GM21360 (cell line): ENCODE measurements around the gene SURF4.

Experiments used
- ATAC-seq: cut with Tn5 transposase; IDR thresholded peaks from one replicate; pipeline ENCODE4 v1.9.1; 2021; ENCODE audit warnings: mild to moderate bottlenecking, moderate library complexity; ENCODE audit not compliant: unreplicated experiment

SURF4 gene

DNA sequence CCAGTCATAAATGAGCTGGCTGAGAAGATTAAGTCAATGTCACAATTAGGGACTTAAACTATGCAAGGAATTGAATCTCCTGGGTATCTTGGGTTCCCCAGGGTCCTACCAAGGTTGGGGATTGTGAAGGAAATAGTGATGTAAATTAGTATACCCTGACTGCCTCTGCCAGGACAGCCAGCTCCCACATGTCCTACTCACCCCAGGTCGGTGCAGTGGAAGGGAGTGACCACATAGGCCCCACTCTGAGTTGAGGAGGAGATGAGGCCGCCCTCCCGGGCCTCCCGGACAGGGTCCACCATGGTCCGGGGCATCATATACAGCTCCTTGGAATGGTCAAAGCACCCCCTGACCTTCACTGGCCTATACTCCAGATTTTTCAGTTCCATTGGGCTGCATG lies 22.3 kb downstream of the SURF4 start:
- ATAC-seq: no peak

DNA sequence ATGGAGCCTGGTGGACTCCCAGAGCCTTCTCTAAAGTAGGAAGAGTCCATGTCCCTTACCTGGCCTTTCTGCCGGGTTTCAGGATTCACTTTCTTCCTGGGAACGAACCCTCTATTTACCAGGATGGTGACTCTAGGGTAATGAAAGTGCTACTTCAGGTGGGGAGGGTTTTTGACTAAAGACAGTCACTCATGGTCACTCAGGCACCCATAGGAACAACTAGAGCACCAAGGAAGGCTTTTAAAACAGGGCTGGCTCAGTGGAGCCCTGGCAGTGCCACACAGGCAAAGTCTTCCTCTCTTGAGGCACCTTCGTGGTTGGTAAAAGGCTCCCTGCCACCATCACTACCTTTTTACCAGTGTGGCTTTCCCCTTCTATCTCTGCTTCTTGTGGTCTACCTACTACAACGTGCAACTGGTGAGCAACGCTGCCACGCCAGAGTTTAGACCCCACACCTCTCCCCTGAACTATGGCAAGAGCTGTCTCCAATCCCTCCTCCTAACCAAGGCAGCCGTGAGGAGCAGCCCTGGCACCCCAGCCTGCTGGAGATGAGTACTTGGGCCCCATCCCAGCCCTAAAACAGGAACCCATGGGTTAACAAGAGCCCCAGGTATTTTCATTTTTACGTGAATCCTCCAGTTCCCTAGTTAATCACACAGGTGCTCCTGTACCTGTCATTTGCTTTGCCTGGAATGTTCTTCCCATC lies 23.1 kb downstream of the SURF4 start:
- ATAC-seq: no peak

DNA sequence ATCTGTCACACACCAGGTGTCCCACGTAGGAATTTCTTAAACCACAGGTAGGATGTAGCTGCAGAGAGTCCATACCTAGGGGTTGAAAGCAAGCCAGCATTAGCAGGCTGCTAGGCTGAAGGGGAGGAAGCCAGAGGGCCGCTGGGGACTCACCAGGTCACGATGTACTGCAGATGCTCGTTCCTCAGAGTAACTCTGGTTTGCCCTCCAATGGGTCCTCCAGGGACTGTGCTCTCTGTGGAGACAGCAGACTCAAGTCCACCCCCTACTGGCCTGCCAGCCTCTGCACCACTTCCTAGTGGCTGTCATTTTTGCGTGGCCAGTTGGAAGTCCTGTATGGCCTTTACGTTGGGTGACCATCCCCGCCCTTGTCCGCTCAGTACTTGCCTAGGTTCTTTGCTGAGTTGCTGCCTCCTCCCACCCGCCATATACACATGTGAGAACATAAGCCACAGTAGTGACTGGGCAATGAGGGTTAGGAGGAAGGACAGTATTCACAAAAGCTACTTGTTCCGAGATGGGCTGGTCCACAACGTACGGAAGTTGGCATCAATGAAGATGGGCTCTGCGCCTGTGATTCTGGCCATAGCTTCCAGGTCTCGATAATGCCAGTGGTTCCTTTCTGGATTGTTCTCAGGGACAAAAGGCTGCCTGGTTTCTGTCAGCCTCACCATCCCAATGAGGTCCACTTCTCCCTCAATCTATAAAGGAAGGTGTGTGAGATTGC lies 23.8 kb downstream of the SURF4 start:
- ATAC-seq: no peak

- ATAC-seq: no peak
Measured at GRCh38 chr9:133351526-133351907, 24.3 kb downstream of the SURF4 start.

DNA sequence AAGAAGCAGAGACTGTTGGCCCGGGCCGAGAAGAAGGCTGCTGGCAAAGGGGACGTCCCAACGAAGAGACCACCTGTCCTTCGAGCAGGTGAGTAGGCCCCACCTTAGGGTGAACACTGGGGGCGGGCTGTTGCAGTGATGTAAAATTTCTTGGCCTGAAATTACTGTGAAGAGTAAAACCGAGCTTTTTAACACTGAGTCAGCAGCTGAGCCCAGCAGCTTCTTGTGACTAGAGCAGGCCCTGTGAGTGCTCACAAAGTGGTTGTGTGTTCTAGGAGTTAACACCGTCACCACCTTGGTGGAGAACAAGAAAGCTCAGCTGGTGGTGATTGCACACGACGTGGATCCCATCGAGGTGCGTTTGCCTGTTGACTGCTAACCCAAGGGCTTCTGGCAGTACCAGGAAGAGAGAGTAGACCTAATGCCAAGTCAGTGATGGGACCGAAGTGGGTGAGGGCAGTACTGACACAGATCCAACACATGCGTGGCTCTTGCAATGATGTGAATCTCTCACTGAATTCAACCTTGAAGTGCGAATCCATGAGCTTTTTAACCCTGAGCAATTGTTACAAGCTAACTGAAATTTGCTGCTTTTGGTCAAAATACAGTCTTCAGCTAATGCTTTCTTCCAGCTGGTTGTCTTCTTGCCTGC lies 25.8 kb downstream of the SURF4 start:
- no peak for ATAC-seq

DNA sequence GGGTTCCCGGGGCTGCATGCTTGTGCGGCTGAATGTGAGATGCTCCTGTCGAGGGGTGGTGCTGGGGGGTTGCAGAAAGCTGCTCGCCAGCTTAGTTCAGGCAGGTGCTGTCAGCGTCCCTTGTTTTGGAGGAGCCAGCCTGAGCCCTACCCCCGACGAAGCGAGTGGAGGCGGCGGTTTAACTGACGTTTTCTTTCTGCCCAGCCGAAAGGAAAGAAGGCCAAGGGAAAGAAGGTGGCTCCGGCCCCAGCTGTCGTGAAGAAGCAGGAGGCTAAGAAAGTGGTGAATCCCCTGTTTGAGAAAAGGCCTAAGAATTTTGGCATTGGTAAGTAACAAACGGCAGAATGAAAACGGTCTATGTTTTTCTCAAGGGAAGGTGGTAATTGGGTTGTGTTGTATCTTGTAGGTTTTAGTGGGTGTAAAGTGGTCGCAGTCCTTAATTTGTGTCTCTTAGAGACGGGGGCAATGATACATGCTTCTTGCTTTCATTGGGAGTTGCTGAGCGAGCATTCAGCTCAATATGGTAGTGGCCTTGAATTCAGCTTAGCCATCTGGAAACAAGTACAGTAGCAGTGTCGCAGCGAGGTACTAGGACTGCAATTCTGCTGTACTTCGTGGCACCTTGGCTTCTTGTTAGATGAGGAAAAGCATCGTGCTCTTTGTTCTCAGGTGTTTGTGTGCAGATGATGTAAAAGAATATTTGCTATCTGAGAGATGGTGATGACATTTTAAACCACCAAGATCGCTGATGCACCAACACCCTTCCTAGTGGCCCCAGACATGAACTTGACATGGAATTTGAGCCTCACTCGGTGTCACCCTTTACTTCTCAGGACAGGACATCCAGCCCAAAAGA lies 26.9 kb downstream of the SURF4 start:
- no peak for ATAC-seq

GRCh38 chr9:133347985-133348717 lies 27.7 kb downstream of the SURF4 start, which contains the start of the genes MED22 and RPL7A:
Gene MED22, minus strand, starts transcription at chr9:133348131. Its CDS starts 1,469 bp downstream, at chr9:133346662.
Gene RPL7A, plus strand, starts transcription at chr9:133348218. Its CDS starts 26 bp downstream, at chr9:133348244.
- peak; percentile 64 for ATAC-seq

- ATAC-seq: peak; percentile 21
Measured at GRCh38 chr9:133347515-133347984, 28.3 kb downstream of the SURF4 start.

- ATAC-seq: no peak
Measured at GRCh38 chr9:133346021-133346785, 29.7 kb downstream of the SURF4 start.

GRCh38 chr9:133345596-133345995 lies 30.3 kb downstream of the SURF4 start:
- no peak for ATAC-seq

- ATAC-seq: no peak
Measured at GRCh38 chr9:133344979-133345378, 30.9 kb downstream of the SURF4 start.

DNA sequence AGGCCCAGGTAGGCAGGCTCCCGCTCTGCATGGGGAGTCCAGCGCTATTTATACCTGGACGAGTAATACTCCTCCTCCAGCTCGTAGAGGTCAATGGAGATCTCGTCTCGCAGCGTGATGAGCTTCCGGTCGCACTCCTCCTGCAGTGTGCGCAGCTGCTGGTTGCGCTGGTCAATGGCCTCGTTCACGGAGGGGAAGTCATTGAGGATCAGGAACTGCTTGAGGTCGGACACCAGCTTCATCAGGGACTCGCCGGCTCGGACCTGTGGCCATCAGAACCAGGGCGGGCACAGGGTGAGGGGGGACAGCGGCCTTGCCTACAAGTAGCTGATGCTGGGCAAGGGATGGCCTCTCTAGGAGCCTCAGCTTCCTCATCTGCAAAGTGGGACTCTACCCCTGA lies 31.8 kb downstream of the SURF4 start:
- ATAC-seq: no peak

DNA sequence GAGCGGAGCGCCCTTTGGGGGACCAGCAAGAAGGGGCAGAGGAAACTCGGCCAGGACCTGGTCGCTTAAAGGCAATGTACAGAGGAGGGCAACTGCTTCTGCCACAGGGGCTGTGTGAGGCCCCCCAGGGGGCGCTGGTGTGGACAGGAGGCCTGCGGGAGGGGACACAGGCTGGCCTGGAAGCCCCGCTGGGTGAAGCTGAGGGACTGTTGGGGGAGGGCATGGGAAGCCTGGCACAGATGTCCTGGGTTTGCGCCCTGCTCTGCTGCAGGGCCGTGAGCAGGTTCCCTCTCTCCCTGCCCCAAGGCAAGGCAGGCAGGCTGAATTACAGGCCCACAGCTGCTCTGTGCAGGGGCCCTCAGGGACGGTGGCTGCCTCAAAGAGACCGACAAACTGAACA lies 33.3 kb downstream of the SURF4 start:
- no peak for ATAC-seq

GRCh38 chr9:133342069-133342406 lies 33.8 kb downstream of the SURF4 start:
- ATAC-seq: no peak

DNA sequence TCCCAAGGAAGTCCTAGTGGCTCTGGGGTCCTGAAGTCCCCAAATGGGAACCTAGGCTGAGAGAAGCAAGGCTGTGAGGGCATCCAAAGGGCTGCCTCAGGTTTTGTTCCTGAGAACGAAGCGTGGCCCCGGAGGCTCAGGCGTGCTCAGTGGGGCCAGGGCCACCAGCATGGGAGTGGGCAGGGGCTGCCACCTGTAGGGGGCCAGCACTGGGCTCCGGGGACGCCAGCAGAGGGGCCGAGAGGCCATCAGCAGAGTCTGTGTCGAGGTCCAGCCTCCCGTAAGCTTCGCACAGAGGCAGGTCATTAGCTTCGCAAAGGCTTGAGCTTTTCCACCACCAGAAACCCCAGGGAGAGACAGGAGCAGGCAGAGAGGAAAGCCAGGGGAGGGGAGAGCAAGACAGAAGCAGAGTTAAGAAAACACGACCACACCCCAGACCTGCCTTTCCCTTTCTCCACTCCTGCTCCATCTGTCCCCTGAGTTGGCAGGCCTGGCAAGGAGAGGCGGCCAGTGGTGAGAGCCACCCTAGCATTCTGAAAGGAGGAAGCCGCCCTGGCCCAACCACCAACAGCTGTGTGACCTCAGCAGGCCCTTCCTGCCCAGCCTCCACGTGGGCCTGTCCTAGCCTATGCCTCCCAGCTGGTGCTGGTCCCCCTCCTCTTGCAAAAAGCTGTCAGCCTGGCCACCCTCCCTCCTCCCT lies 34.3 kb downstream of the SURF4 start:
- ATAC-seq: no peak

- no peak for ATAC-seq
Measured at GRCh38 chr9:133340916-133341315, 34.9 kb downstream of the SURF4 start.

- ATAC-seq: no peak
Measured at GRCh38 chr9:133340256-133340655, 35.6 kb downstream of the SURF4 start.

GRCh38 chr9:133339641-133340040 lies 36.2 kb downstream of the SURF4 start:
- ATAC-seq: no peak
